HepG2 (cell line): ENCODE measurements around the gene WNT7A.

Source experiments
- CTCF ChIP-seq: sonication (generic); formaldehyde crosslinking; IDR thresholded peaks from 2 replicates; pipeline ENCODE4 v1.5.0; 2020; ENCODE audit warnings: mild to moderate bottlenecking, missing genetic modification reagents, moderate library complexity
- DR1 ChIP-seq: sonication (generic); formaldehyde crosslinking; IDR thresholded peaks from 2 replicates; pipeline ENCODE4 v1.8.0; 2021; ENCODE audit warnings: mild to moderate bottlenecking, missing genetic modification reagents, inconsistent platforms
- EP300 ChIP-seq, 3 experiments: sonication (generic) in 1 of 3; formaldehyde crosslinking in 1 of 3; IDR thresholded peaks; 2 replicates each; pipeline versions ENCODE4 v1.5.1 to v1.6.1; 2011 to 2020; ENCODE audit warnings: low read depth in 2 of 3, low read length in 2 of 3, borderline replicate concordance in 1 of 3, improper control_type of control experiment in 1 of 3, mild to moderate bottlenecking in 1 of 3, missing genetic modification reagents in 1 of 3, moderate library complexity in 1 of 3
- JUNB ChIP-seq: sonication (generic); formaldehyde crosslinking; IDR thresholded peaks from 2 replicates; pipeline ENCODE4 v1.8.0; 2022; ENCODE audit warnings: missing genetic modification reagents, mild to moderate bottlenecking, borderline replicate concordance
- MIER3 ChIP-seq: IDR thresholded peaks from 2 replicates; pipeline ENCODE4 v1.6.1; 2016; ENCODE audit warnings: missing compliant biosample characterization, borderline replicate concordance
- U2AF2 ChIP-seq: fragments of 200-400 bp; formaldehyde crosslinking; IDR thresholded peaks from 2 replicates; pipeline ENCODE4 v1.6.1; 2017; ENCODE audit warnings: low read depth, mild to moderate bottlenecking, low read length
- TF ChIP-seq, protein P1 (sequence below): sonication (generic); formaldehyde crosslinking; IDR thresholded peaks from 2 replicates; pipeline ENCODE4 v1.4.0; 2020; ENCODE audit warnings: missing genetic modification reagents

DNA sequence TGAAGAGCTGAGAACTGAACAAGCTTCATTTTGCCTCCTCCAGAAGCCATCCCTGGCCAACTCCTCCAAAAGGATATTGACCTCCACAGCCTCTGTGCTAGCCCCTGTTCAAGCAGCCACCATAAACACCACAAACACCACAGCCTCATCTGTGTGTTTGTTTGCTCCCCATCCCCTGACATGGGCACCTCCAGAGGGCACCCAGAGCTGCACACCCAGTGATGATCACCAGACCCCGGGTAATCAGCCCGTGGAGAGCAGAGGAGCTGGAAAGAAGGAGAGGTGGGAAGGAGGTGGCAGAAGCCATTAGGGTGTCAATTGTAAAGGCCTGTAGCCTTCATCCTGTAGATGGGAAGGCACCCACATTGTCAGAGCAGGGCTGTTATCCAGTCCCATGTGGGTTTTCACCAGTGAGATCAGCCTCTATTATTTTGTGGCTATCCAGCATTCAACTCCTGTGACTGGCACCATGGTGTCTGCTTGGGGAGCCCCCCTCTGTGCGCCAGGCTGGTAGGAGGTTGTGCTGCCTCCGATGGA is 6.8 kb upstream of the WNT7A start:
- TF ChIP-seq, protein P1, sequence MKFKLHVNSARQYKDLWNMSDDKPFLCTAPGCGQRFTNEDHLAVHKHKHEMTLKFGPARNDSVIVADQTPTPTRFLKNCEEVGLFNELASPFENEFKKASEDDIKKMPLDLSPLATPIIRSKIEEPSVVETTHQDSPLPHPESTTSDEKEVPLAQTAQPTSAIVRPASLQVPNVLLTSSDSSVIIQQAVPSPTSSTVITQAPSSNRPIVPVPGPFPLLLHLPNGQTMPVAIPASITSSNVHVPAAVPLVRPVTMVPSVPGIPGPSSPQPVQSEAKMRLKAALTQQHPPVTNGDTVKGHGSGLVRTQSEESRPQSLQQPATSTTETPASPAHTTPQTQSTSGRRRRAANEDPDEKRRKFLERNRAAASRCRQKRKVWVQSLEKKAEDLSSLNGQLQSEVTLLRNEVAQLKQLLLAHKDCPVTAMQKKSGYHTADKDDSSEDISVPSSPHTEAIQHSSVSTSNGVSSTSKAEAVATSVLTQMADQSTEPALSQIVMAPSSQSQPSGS (CRISPR knock-in tag), result no peak
- no peak for TF ChIP-seq CTCF (CRISPR knock-in tag)
- no peak for TF ChIP-seq U2AF2
- TF ChIP-seq DR1 (CRISPR knock-in tag), result no peak
- TF ChIP-seq EP300 (IDR thresholded peaks at IDR 0.05; ENCODE audit: low read depth in 2 of 2, low read length in 2 of 2), result no peak
- TF ChIP-seq EP300 (CRISPR knock-in tag; IDR thresholded peaks at IDR 0.05; ENCODE audit: borderline replicate concordance), result no peak
- TF ChIP-seq JUNB (CRISPR knock-in tag), result no peak
- no peak for TF ChIP-seq MIER3
